ENCODE data around the gene ILKAP. TPM values are rescaled to one million over a fixed set of nuclear protein-coding genes. Genes with fewer than 3 reads are reported as not detected.

The ILKAP gene
- total RNA-seq, 1 experiment from 2014 or later = 55.4 TPM

DNA sequence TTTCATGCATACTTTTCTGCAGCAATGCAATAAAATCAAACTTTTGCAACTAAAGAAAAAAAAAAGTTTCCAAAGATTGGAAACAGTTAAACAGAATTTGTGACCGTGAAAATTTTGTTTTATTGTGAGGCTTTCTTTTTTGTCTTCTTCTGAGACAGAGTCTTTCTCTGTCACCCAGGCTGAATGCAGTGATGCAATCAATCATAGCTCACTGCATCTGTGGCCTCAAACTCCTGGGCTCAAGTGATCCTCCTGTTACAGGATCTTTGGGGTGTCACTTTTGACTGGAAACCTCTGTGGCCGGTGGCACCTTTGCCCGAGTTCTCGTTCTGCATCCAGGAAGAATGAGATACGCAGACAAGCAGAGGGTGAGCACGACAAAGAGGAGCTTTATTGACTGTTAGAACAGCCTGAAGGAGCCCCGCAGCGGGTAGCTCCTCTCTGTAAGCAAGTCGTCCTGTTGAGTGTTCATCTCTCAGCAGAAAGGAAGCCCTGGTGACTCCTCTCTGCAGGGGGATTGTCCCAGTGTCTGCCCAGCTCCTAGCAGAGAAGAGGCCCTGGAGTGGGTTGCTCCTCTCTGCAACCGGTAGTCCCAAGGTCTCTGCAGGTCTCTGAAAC, 16.9 kb upstream of the ILKAP start:
- H3K9me3 Mint-ChIP-seq (ENCODE audit: low read depth, unreplicated experiment) = peaks cover 3% of the 10 kb centered on the region
- H3K27ac Mint-ChIP-seq (ENCODE audit: unreplicated experiment) = no peak overlapping the region
- TF ChIP-seq, protein P1, sequence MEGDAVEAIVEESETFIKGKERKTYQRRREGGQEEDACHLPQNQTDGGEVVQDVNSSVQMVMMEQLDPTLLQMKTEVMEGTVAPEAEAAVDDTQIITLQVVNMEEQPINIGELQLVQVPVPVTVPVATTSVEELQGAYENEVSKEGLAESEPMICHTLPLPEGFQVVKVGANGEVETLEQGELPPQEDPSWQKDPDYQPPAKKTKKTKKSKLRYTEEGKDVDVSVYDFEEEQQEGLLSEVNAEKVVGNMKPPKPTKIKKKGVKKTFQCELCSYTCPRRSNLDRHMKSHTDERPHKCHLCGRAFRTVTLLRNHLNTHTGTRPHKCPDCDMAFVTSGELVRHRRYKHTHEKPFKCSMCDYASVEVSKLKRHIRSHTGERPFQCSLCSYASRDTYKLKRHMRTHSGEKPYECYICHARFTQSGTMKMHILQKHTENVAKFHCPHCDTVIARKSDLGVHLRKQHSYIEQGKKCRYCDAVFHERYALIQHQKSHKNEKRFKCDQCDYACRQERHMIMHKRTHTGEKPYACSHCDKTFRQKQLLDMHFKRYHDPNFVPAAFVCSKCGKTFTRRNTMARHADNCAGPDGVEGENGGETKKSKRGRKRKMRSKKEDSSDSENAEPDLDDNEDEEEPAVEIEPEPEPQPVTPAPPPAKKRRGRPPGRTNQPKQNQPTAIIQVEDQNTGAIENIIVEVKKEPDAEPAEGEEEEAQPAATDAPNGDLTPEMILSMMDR (IDR thresholded peaks at IDR 0.05; ENCODE audit: unreplicated experiment) = no peak
- H3K27me3 Mint-ChIP-seq (ENCODE audit: unreplicated experiment) = peaks cover 6% of the 10 kb centered on the region
- intact Hi-C loops (cut with micrococcal nuclease; ENCODE audit: unreplicated experiment) = no loop called here
- CTCF ChIA-PET = no interaction called here
- no TSS peak for BruUV-seq (replicated peaks)
- H3K4me3 Mint-ChIP-seq (ENCODE audit: low read depth, unreplicated experiment) = no peak overlapping the region
- DNase-seq = no peak
- H3K36me3 Mint-ChIP-seq (ENCODE audit: insufficient read depth, unreplicated experiment) = no peaks in the 10 kb centered on the region
- H3K4me1 Mint-ChIP-seq (ENCODE audit: low read depth, unreplicated experiment) = no peaks in the 10 kb centered on the region

DNA sequence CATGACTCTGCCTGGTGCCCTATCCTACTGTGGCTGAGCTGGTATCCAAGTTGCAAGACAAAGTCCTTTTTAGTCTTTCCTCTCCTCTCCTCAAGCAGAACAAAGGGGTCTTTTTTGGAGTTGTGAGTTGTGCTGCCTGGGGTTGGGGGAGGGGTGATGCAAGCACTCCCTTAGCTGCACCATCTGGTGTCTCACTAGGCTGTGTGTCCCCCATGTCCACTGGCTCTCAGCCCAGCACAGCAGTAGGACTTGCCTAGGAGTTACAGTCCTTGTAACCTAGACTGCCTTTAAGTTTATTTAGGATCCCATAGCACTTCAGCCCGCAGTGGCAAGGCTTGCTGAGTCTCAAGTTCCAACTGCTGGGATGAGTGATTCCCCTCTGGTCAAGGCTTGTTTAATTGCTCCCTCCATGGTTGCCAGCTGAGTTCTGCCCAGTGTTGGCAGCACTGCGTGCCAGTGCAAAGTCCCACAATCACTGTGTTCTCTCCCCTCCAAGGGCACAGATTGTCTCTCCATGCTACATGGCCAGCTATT, 13.2 kb upstream of the ILKAP start:
- no peak overlapping the region for H3K4me3 Mint-ChIP-seq (ENCODE audit: low read depth, unreplicated experiment)
- H3K27ac Mint-ChIP-seq (ENCODE audit: unreplicated experiment) = no peak overlapping the region
- intact Hi-C loops (cut with micrococcal nuclease; ENCODE audit: unreplicated experiment) = no loop called here
- no peaks in the 10 kb centered on the region for H3K4me1 Mint-ChIP-seq (ENCODE audit: low read depth, unreplicated experiment)
- BruUV-seq (replicated peaks) = no TSS peak
- no peaks in the 10 kb centered on the region for H3K36me3 Mint-ChIP-seq (ENCODE audit: insufficient read depth, unreplicated experiment)
- CTCF ChIA-PET = no interaction called here
- TF ChIP-seq, protein P1 (IDR thresholded peaks at IDR 0.05; ENCODE audit: unreplicated experiment) = no peak
- no peak for DNase-seq
- H3K9me3 Mint-ChIP-seq (ENCODE audit: low read depth, unreplicated experiment) = peaks cover 3% of the 10 kb centered on the region
- peaks cover 29% of the 10 kb centered on the region for H3K27me3 Mint-ChIP-seq (ENCODE audit: unreplicated experiment)

DNA sequence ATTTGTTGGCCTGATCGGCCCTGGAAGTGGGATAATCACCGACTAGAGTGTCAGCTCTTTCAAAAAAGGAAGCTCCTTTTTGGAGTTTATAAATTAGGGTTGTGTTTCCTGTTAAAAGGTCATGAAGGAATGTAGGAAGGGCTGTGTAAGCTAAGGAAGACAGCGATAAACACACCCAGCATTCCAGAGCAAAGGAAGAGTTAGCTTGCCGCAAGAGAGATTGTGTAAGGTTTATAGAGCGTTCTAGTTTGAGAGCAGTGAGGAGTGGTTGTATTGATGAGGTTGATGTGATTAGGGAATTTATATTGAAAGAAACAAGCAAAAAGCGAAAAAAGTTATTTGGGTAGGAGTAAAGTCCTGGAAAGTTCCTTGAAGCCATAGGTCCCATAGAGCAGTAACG, 3.5 kb upstream of the ILKAP start:
- H3K36me3 Mint-ChIP-seq (ENCODE audit: insufficient read depth, unreplicated experiment) = peaks cover 18% of the 10 kb centered on the region
- BruUV-seq (replicated peaks) = no TSS peak
- CTCF ChIA-PET = no interaction called here
- intact Hi-C loops (cut with micrococcal nuclease; ENCODE audit: unreplicated experiment) = no loop called here
- H3K4me1 Mint-ChIP-seq (ENCODE audit: low read depth, unreplicated experiment) = peaks cover 6% of the 10 kb centered on the region
- no peaks in the 10 kb centered on the region for H3K9me3 Mint-ChIP-seq (ENCODE audit: low read depth, unreplicated experiment)
- DNase-seq = no peak
- no peak overlapping the region for H3K4me3 Mint-ChIP-seq (ENCODE audit: low read depth, unreplicated experiment)
- TF ChIP-seq, protein P1 (IDR thresholded peaks at IDR 0.05; ENCODE audit: unreplicated experiment) = no peak
- H3K27ac Mint-ChIP-seq (ENCODE audit: unreplicated experiment) = no peak overlapping the region
- no peaks in the 10 kb centered on the region for H3K27me3 Mint-ChIP-seq (ENCODE audit: unreplicated experiment)

DNA sequence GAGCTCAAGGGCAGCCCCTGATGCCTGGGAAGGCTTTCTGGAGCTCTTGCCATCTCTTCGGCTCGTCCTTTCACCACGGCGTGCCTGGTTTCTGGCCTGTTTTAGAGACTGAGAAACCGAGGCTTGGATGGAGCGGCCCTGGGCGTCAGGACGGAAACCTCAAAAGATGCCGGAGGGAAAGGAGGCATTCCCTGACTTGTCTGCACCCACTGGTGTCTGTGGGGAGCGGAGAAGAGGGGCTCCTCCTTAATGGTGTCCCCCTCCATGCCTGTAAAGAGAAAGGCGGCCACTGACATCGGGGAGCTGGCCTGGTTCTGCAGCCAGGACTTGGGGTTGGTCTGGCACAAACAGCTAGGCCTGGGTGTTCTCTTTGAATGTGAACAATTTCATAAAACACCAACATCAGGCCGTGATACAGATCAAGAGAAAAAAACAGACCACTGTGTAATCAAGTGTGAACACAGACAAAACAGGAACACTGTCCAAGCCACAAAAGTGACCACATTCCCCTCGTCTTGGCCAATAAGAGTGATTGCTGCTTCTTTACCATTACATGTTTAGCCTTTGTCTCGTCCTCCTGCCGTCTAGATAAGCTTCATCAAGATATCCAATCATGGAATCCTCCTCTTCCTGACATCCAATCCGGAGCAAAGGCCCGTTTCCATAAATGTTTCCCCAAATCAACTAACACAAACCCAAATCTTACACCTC, 633 bp upstream of the ILKAP start:
- Mint-ChIP-seq H3K4me3 (ENCODE audit: low read depth, unreplicated experiment) (peak overlapping the region; percentile 57), H3K4me1 (ENCODE audit: low read depth, unreplicated experiment) (peaks cover 11% of the 10 kb centered on the region), H3K9me3 (ENCODE audit: low read depth, unreplicated experiment) (no peaks in the 10 kb centered on the region), H3K27ac (ENCODE audit: unreplicated experiment) (peak overlapping the region; percentile 42), H3K36me3 (ENCODE audit: insufficient read depth, unreplicated experiment) (peaks cover 22% of the 10 kb centered on the region), H3K27me3 (ENCODE audit: unreplicated experiment) (no peaks in the 10 kb centered on the region)
- CTCF ChIA-PET = no interaction called here
- intact Hi-C loops (cut with micrococcal nuclease; ENCODE audit: unreplicated experiment) = no loop called here
- TF ChIP-seq, protein P1 (IDR thresholded peaks at IDR 0.05; ENCODE audit: unreplicated experiment) = no peak
- TSS peak; percentile 99 for BruUV-seq (replicated peaks)
- DNase-seq = no peak
